Measurements from ENCODE around the gene EFTUD2. TPM values are rescaled to one million over a fixed set of nuclear protein-coding genes. Genes with fewer than 3 reads are reported as not detected.

EFTUD2 gene
- total RNA-seq, 1 donor from 2014 or later = 102 TPM

- H3K4me3 Mint-ChIP-seq (ENCODE audit: unreplicated experiment) = no peak overlapping the region
- H3K9me3 Mint-ChIP-seq (ENCODE audit: unreplicated experiment) = no peaks in the 10 kb centered on the region
- no peak for TF ChIP-seq CTCF (IDR thresholded peaks at IDR 0.05)
- H3K36me3 Mint-ChIP-seq (ENCODE audit: unreplicated experiment) = no peaks in the 10 kb centered on the region
- no peak overlapping the region for H3K27ac Mint-ChIP-seq (ENCODE audit: unreplicated experiment)
- H3K27me3 Mint-ChIP-seq (ENCODE audit: unreplicated experiment) = no peaks in the 10 kb centered on the region
- DNase-seq (ENCODE audit: extremely low spot score, unreplicated experiment) = no peak
- peaks cover 39% of the 10 kb centered on the region for H3K4me1 Mint-ChIP-seq (ENCODE audit: unreplicated experiment)
These were observed 14.9 kb upstream of the EFTUD2 start for GRCh38 chr17:44914148-44914547.

- no peak for TF ChIP-seq CTCF (IDR thresholded peaks at IDR 0.05)
- Mint-ChIP-seq H3K4me1 (ENCODE audit: unreplicated experiment) (peaks cover 42% of the 10 kb centered on the region), H3K36me3 (ENCODE audit: unreplicated experiment) (no peaks in the 10 kb centered on the region), H3K9me3 (ENCODE audit: unreplicated experiment) (no peaks in the 10 kb centered on the region), H3K27me3 (ENCODE audit: unreplicated experiment) (no peaks in the 10 kb centered on the region), H3K4me3 (ENCODE audit: unreplicated experiment) (no peak overlapping the region), H3K27ac (ENCODE audit: unreplicated experiment) (no peak overlapping the region)
- DNase-seq (ENCODE audit: extremely low spot score, unreplicated experiment) = no peak
These were observed 14.4 kb upstream of the EFTUD2 start for GRCh38 chr17:44913676-44914075.

- no peak overlapping the region for H3K4me3 Mint-ChIP-seq (ENCODE audit: unreplicated experiment)
- no peak for TF ChIP-seq CTCF (IDR thresholded peaks at IDR 0.05)
- no peak for DNase-seq (ENCODE audit: extremely low spot score, unreplicated experiment)
- no peak overlapping the region for H3K27ac Mint-ChIP-seq (ENCODE audit: unreplicated experiment)
- H3K36me3 Mint-ChIP-seq (ENCODE audit: unreplicated experiment) = no peaks in the 10 kb centered on the region
- peaks cover 42% of the 10 kb centered on the region for H3K4me1 Mint-ChIP-seq (ENCODE audit: unreplicated experiment)
- H3K27me3 Mint-ChIP-seq (ENCODE audit: unreplicated experiment) = no peaks in the 10 kb centered on the region
- no peaks in the 10 kb centered on the region for H3K9me3 Mint-ChIP-seq (ENCODE audit: unreplicated experiment)
These were observed 13.7 kb upstream of the EFTUD2 start for GRCh38 chr17:44912763-44913544.

- H3K36me3 Mint-ChIP-seq (ENCODE audit: unreplicated experiment) = no peaks in the 10 kb centered on the region
- DNase-seq (ENCODE audit: extremely low spot score, unreplicated experiment) = no peak
- H3K9me3 Mint-ChIP-seq (ENCODE audit: unreplicated experiment) = no peaks in the 10 kb centered on the region
- H3K4me3 Mint-ChIP-seq (ENCODE audit: unreplicated experiment) = no peak overlapping the region
- TF ChIP-seq CTCF (IDR thresholded peaks at IDR 0.05) = peak; percentile 48
- H3K4me1 Mint-ChIP-seq (ENCODE audit: unreplicated experiment) = peaks cover 34% of the 10 kb centered on the region
- H3K27ac Mint-ChIP-seq (ENCODE audit: unreplicated experiment) = no peak overlapping the region
- no peaks in the 10 kb centered on the region for H3K27me3 Mint-ChIP-seq (ENCODE audit: unreplicated experiment)
These were observed 12.1 kb upstream of the EFTUD2 start for GRCh38 chr17:44911133-44912001.

Data from osteocyte (in vitro differentiated cells).